Mesendoderm (in vitro differentiated cells): Measurements from ENCODE around the gene KRTAP9-4.
"Not testable (repeated sequence)": the region's sequence is repeated elsewhere in the genome, so short reads cannot be mapped to it uniquely, and the experiment has no call there.

Source experiments
- DNase-seq: peaks from one replicate; pipeline ENCODE4 v3.0.0; 2013
- H2AK5ac ChIP-seq: 2 replicates; pipeline ENCODE4 v1.6.1; 2013; ENCODE audit warnings: low read length, inconsistent platforms
- H2BK120ac ChIP-seq: 2 replicates; pipeline ENCODE4 v1.6.1; 2013; ENCODE audit warnings: low read depth, mild to moderate bottlenecking, low read length, moderate library complexity, mixed read lengths
- H2BK15ac ChIP-seq: replicated peaks from 2 replicates; pipeline ENCODE4 v1.6.1; 2013; ENCODE audit warnings: low read depth, mild to moderate bottlenecking, moderate library complexity
- H2BK5ac ChIP-seq: 2 replicates; pipeline ENCODE4 v1.6.1; 2013; ENCODE audit warnings: low read length, inconsistent platforms
- H3K18ac ChIP-seq: 2 replicates; pipeline ENCODE4 v1.6.1; 2013; ENCODE audit warnings: mild to moderate bottlenecking, low read length, mixed read lengths
- H3K23ac ChIP-seq: one replicate; pipeline ENCODE4 v1.6.1; 2013; ENCODE audit warnings: low read length
- H3K27ac ChIP-seq: 2 replicates; pipeline ENCODE4 v1.5.1; 2013; ENCODE audit warnings: low read depth, mild to moderate bottlenecking, inconsistent platforms, low read length, moderate library complexity
- H3K27me3 ChIP-seq: 2 replicates; pipeline ENCODE4 v1.6.1; 2013; ENCODE audit warnings: low read length, control low read depth, mild to moderate bottlenecking, inconsistent platforms; ENCODE audit not compliant: insufficient read depth, poor library complexity
- H3K36me3 ChIP-seq: 2 replicates; pipeline ENCODE4 v1.6.1; 2013; ENCODE audit warnings: low read length, inconsistent platforms; ENCODE audit not compliant: control insufficient read depth, insufficient read depth
- H3K4ac ChIP-seq: one replicate; pipeline ENCODE4 v1.6.1; 2013; ENCODE audit warnings: low read depth, mild to moderate bottlenecking, low read length, moderate library complexity
- H3K4me1 ChIP-seq: 2 replicates; pipeline ENCODE4 v1.6.1; 2013; ENCODE audit warnings: low read depth, low read length, inconsistent platforms; ENCODE audit not compliant: control insufficient read depth
- H3K4me2 ChIP-seq: 2 replicates; pipeline ENCODE4 v1.6.1; 2013; ENCODE audit warnings: low read length
- H3K4me3 ChIP-seq: 2 replicates; pipeline ENCODE4 v1.5.1; 2013; ENCODE audit warnings: mild to moderate bottlenecking, low read length
- H3K56ac ChIP-seq: one replicate; pipeline ENCODE4 v1.6.1; 2013; ENCODE audit warnings: low read length
- H3K79me1 ChIP-seq: 2 replicates; pipeline ENCODE4 v1.6.1; 2013; ENCODE audit warnings: low read length, inconsistent platforms
- H3K79me2 ChIP-seq: 2 replicates; pipeline ENCODE4 v1.6.1; 2013; ENCODE audit warnings: mild to moderate bottlenecking, low read length; ENCODE audit not compliant: control insufficient read depth, insufficient read depth
- H3K9ac ChIP-seq: 2 replicates; pipeline ENCODE4 v1.6.1; 2013; ENCODE audit warnings: low read length, inconsistent platforms
- H4K5ac ChIP-seq: one replicate; pipeline ENCODE4 v1.6.1; 2013; ENCODE audit warnings: low read length
- H4K8ac ChIP-seq: one replicate; pipeline ENCODE4 v1.6.1; 2013; ENCODE audit warnings: low read depth, mild to moderate bottlenecking, control low read depth, low read length, moderate library complexity
- WGBS: extraction: QIAGEN DNeasy Blood & Tissue Kit; methylation state at CpG from one replicate; pipeline ENCODE4 v1.1.7; 2013; ENCODE audit warnings: low lambda C conversion rate, missing lambda C conversion rate; ENCODE audit not compliant: insufficient coverage; ENCODE audit errors: extremely low coverage; 5-methylcytosine and 5-hydroxymethylcytosine counted together

KRTAP9-4 gene

DNA sequence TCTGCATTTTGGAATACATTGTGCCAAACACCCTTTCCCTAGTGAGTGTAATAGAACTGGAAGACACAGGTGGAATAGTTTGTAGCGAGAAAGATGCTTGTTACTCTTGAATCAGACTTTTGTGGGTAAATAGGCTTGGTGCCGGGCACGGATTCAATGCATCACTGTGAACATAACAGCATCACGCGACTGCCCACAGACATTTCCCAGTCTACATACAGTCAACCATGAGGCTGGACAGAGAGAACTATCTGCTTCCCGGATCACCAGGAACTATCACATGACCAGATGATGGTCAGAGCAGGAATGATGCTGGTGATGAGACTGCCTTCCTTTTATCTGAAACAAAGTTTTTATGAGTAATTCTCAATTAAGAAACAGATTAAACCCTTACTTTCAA, 23.4 kb upstream of the KRTAP9-4 start:
- no CpG with 5 or more reads among the region's 6 CpGs for WGBS
- H2AK5ac ChIP-seq: no peak overlapping the region

DNA sequence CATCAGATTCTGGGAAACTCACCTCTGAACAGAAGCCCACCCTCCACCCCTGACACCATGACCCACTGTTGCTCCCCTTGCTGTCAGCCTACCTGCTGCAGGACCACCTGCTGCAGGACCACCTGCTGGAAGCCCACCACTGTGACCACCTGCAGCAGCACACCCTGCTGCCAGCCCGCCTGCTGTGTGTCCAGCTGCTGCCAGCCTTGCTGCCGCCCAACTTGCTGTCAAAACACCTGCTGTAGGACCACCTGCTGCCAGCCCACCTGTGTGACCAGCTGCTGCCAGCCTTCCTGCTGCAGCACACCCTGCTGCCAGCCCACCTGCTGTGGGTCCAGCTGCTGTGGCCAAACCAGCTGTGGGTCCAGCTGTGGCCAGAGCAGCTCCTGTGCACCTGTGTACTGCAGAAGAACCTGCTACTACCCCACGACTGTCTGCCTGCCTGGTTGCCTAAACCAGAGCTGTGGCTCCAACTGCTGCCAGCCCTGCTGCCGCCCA, 22.8 kb upstream of the KRTAP9-4 start, which contains the start of gene KRTAP9-2:
TSS of gene KRTAP9-2 (plus strand) at position 51 of the 498 bp plus-strand sequence. CDS start at position 58, 7 bp downstream.
- not testable (repeated sequence) for H3K27me3 ChIP-seq, H3K27ac ChIP-seq, H3K79me1 ChIP-seq, H3K56ac ChIP-seq, H3K18ac ChIP-seq, H3K4me2 ChIP-seq, H2BK15ac ChIP-seq, H3K9ac ChIP-seq, H2BK5ac ChIP-seq, H3K23ac ChIP-seq, H4K5ac ChIP-seq, H3K4me3 ChIP-seq, DNase-seq, H3K4me1 ChIP-seq, H3K79me2 ChIP-seq, H4K8ac ChIP-seq, H3K4ac ChIP-seq, H2BK120ac ChIP-seq, H3K36me3 ChIP-seq, H2AK5ac ChIP-seq
- WGBS: no CpG with 5 or more reads among the region's 4 CpGs

More for the DNA sequence above, 23.4 kb upstream of the KRTAP9-4 start:
- no peak overlapping the region for H2BK120ac ChIP-seq
- no peak overlapping the region for H3K4ac ChIP-seq
- H3K36me3 ChIP-seq: no peaks in the 10 kb centered on the region
- no peak overlapping the region for H4K5ac ChIP-seq
- H3K27ac ChIP-seq: no peak overlapping the region
- H3K79me2 ChIP-seq: no peaks in the 10 kb centered on the region
- no peak overlapping the region for H2BK15ac ChIP-seq
- no peak overlapping the region for H2BK5ac ChIP-seq
- no peak overlapping the region for H3K4me3 ChIP-seq
- H3K27me3 ChIP-seq: no peaks in the 10 kb centered on the region
- H3K56ac ChIP-seq: no peak overlapping the region
- no peak overlapping the region for H3K23ac ChIP-seq
- no peak overlapping the region for H3K4me2 ChIP-seq
- H3K9ac ChIP-seq: no peak overlapping the region
- H4K8ac ChIP-seq: no peak overlapping the region
- no peaks in the 10 kb centered on the region for H3K4me1 ChIP-seq
- no peak overlapping the region for H3K18ac ChIP-seq
- no peak for DNase-seq
- H3K79me1 ChIP-seq: no peaks in the 10 kb centered on the region

DNA sequence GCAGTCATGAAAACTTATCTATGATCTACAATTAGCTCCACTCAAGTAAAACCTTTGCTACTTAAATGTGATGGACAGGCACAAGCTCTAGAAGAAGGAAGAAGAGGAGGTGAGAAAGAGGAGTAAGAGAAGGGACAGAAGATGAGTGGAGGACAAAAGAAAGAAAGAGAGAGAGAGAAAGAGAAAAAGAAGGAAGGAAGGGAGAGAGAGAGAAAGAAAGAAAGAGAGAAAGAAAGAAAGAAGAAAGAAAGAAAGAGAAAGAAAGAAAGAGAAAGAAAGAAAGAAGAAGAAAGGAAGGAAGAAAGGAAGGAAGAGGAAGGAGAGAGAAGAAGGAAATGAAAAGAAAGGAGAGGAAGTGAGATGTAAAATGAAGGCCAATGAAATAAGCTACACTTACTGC, 19.4 kb upstream of the KRTAP9-4 start:
- H4K5ac ChIP-seq: no peak overlapping the region
- H3K79me2 ChIP-seq: no peaks in the 10 kb centered on the region
- H3K4me3 ChIP-seq: no peak overlapping the region
- no peak overlapping the region for H2BK120ac ChIP-seq
- H3K4me2 ChIP-seq: no peak overlapping the region
- H4K8ac ChIP-seq: no peak overlapping the region
- no peaks in the 10 kb centered on the region for H3K4me1 ChIP-seq
- H3K4ac ChIP-seq: no peak overlapping the region
- no peak overlapping the region for H2BK5ac ChIP-seq
- H3K18ac ChIP-seq: no peak overlapping the region
- H3K79me1 ChIP-seq: no peaks in the 10 kb centered on the region
- H3K56ac ChIP-seq: no peak overlapping the region
- no peaks in the 10 kb centered on the region for H3K27me3 ChIP-seq
- no peaks in the 10 kb centered on the region for H3K36me3 ChIP-seq
- H3K27ac ChIP-seq: no peak overlapping the region
- no peak overlapping the region for H2BK15ac ChIP-seq
- no peak overlapping the region for H3K23ac ChIP-seq
- H2AK5ac ChIP-seq: no peak overlapping the region
- no peak for DNase-seq
- H3K9ac ChIP-seq: no peak overlapping the region

DNA sequence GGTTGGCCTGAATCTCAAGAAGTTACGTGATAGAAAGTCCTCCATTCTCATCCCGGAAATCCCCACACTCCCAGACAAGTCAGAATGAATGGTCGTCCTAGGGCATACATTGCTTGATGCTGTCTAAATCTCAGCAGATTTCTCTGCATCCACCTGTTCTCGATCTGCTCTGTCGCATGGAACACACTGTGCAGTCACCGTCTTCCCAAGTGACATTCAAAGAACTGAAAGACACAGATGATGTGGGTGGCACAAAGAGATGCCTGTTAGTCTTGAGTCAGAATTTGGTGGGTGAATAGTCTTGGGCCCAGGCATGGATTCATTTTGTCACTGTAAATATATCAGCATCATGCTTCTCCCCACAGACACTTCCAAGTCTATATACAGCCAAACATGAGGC, 17.8 kb upstream of the KRTAP9-4 start:
- Histone ChIP-seq H2BK5ac (no peak overlapping the region), H3K79me1 (no peaks in the 10 kb centered on the region), H3K56ac (no peak overlapping the region), H3K23ac (no peak overlapping the region), H4K5ac (no peak overlapping the region), H4K8ac (no peak overlapping the region), H3K4me1 (no peaks in the 10 kb centered on the region), H3K79me2 (no peaks in the 10 kb centered on the region), H2AK5ac (no peak overlapping the region), H3K27ac (no peak overlapping the region), H2BK15ac (no peak overlapping the region), H3K4me3 (no peak overlapping the region), H3K18ac (no peak overlapping the region), H3K4ac (no peak overlapping the region), H3K4me2 (no peak overlapping the region), H2BK120ac (no peak overlapping the region), H3K9ac (no peak overlapping the region), H3K36me3 (no peaks in the 10 kb centered on the region), H3K27me3 (no peaks in the 10 kb centered on the region)
- WGBS: no CpG with 5 or more reads among the region's 6 CpGs
- DNase-seq: no peak

DNA sequence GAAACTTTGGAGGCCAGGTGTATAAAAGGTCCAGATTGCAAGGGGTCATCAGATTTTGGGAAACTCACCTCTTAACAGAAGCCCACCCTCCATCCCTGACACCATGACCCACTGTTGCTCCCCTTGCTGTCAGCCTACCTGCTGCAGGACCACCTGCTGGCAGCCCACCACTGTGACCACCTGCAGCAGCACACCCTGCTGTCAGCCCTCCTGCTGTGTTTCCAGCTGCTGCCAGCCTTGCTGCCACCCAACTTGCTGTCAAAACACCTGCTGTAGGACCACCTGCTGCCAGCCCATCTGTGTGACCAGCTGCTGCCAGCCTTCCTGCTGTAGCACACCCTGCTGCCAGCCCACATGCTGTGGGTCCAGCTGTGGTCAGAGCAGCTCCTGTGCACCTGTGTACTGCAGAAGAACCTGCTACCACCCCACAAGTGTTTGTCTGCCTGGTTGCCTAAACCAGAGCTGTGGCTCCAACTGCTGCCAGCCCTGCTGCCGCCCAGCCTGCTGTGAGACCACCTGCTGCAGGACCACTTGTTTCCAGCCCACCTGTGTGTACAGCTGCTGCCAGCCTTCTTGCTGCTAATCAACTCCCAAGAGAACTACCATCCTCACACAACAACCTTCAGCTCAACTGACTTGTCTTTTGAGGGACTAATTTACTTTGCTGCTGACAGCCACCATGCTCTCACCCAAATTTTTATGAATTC, 16.9 kb upstream of the KRTAP9-4 start, which contains the start of gene KRTAP9-3:
TSS of gene KRTAP9-3 (plus strand) at position 51 of the 707 bp plus-strand sequence. CDS start at position 104, 53 bp downstream.
- H3K27ac ChIP-seq, H4K5ac ChIP-seq, H3K36me3 ChIP-seq, H3K56ac ChIP-seq, H3K4me1 ChIP-seq, H3K27me3 ChIP-seq, H3K18ac ChIP-seq, H3K4me2 ChIP-seq, H3K4ac ChIP-seq, H2BK5ac ChIP-seq, H2AK5ac ChIP-seq, H4K8ac ChIP-seq, H2BK15ac ChIP-seq, H3K23ac ChIP-seq, H2BK120ac ChIP-seq, H3K9ac ChIP-seq, H3K79me1 ChIP-seq, H3K79me2 ChIP-seq, DNase-seq, H3K4me3 ChIP-seq: not testable (repeated sequence)
- WGBS: no CpG with 5 or more reads among the region's 1 CpG

DNA sequence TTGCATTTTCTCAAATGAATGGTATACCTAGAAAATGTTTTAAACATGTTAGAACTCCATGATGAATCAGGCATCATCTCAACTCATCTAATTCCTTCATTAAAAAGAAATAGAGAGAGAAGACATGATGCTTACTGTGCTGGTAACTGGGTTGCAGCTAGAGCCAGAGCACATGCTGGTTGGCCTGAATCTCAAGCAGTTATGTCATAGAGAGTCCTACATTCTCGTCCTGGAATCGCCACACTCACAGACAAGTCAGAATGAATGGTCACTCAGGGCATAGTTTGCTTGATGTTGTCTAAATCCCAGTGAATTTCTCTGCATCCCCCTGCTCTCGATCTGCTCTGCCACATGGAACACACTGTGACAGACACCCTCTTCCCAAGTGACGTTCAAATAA, 12.4 kb upstream of the KRTAP9-4 start:
- not testable (repeated sequence) for H3K23ac ChIP-seq, H3K4me1 ChIP-seq, DNase-seq, H2BK5ac ChIP-seq, H2BK120ac ChIP-seq, H3K79me1 ChIP-seq, H3K9ac ChIP-seq, H3K79me2 ChIP-seq, H4K8ac ChIP-seq, H3K18ac ChIP-seq, H3K4me2 ChIP-seq, H3K36me3 ChIP-seq, H3K27ac ChIP-seq, H3K27me3 ChIP-seq, H4K5ac ChIP-seq, H3K56ac ChIP-seq, H3K4me3 ChIP-seq, H3K4ac ChIP-seq, H2BK15ac ChIP-seq, H2AK5ac ChIP-seq
- no CpG with 5 or more reads among the region's 4 CpGs for WGBS
